ENCODE data around the gene OR51I2.

Gene OR51I2

DNA sequence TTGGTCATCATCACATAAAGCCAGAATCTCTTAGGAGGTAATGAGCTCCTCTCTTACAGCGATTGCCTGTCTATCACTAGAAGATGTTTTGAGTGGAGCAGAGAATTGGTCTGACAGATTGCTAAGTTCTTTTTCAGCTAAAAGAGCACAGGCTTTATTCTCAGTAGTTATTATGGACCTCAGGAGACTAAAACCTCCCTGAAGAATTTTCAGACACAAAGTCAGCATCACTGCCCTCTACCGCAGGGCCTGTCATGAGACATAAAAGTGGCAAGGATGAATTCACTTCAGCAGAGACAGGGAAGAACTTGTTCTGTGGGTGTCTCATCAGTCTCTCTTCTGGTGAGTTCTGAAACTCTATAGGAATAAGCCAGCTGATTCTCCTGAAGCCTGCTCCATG is at the start of gene OR51I2:
TSS of gene OR51I2 (plus strand) at position 301 of the 400 bp plus-strand sequence. CDS start 4,166 bp downstream, outside the sequence.
- DNase-seq: no peak

DNA sequence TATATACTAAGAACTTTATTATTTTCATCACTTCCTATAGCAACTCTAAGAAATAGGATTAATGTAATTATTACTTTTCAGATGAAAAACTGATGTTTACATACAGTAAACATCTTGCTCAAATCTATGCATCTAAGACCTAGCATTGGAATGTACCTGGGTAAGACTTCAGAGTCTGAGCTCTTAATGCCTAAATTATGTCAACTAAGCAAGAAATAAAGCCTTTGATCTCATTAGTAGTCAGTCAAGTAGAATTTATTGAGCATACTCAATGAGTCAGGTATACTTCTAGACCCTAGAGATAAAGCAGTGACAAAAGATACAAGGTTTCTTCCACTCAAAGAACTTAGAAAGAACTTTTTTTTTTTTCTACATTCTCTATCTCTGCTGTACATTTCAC is 44.0 kb upstream of the OR51I2 start:
- DNase-seq: no peak

- no peak for DNase-seq
Observed at GRCh38 chr11:5420993-5421392, 28.1 kb upstream of the OR51I2 start.

DNA sequence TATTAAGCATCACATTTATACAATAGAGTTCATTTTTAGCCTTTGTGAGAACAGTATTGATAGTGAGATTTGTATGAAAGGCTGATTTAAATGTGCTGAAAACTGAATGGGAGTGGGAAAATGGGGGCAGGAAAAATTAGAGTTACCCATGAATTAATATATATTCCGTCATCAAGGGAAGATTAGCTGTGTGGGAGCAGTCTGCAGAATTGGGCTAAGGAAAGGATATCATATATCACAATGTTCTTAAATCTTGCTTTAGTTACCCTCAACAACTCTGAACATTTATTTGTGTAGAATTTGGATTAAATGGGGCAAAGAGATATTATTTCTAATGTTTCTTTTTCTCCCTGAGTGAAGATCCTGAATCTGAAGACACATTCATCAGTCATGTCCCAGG is 27.3 kb upstream of the OR51I2 start, which contains the start of gene OR51Q1:
TSS of gene OR51Q1 (plus strand) at position 301 of the 400 bp plus-strand sequence. CDS start at position 391, 90 bp downstream.
- no peak for DNase-seq

GRCh38 chr11:5423131-5423530 is 26.0 kb upstream of the OR51I2 start:
- DNase-seq: no peak

DNA sequence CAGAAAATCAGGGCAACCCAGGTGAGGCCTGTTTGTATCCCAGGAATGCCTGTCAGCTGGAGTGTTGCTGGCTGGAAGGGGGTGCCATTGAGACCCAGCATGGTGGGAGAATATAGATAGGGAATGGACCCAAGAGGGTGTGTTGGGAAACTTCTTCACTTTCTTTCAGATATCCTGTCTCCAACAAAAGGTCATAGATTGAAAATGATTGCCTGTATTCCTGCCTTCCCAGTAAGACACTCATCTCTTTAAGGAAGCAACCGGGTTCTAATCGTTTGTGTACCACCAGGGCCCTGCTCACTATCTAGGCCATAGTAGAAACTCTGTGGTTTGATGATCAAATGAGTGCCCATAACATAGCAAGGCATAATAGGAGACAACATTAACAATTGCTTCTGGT is 7.7 kb upstream of the OR51I2 start, which contains the start of gene OR51I1:
TSS of gene OR51I1 (minus strand) at position 101 of the 400 bp plus-strand sequence. CDS start at position 101, 0 bp downstream.
- DNase-seq: no peak

DNA sequence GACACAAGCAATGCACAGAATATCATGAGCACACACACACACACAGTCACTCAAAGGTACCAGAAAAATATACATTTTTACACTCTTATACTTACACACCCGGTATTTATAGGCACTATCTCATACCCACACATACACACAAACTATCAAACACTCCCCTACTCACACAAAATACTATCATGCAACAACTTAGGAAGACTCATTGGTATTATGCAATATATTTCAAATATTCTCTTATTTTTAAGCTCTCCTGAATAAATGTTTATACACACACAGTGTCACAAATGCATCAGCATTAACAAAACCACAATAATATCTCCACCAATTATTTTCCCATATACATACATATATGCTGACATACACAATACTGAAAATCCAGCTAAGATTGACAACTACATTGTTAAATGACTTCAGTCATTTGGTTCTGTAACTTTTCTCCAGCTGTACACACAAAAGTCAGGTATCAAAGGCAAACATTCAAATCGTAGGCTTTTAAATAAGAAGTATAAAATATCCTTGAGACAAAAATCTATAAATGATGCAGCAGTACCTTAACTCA is 5.2 kb upstream of the OR51I2 start:
- no peak for DNase-seq

DNA sequence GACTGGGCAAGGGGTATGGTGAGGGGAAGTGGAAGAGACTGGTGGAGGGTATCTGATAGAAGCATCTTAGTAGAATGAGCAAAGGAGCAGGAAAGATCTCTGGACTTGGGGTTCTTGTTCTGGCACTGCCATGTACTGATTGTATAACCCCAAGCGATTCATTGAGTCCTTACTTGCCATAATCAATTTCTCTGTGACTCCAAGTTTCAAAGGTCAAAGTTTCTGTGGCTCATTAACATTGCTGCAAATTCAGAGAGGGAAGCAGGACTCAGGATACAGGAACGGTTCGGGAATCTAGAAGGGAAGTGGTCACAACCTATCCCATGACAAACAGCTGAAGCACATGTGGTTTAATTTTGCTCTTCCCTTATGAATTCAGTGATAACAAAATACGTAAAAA is 309 bp downstream of the OR51I2 start:
- no peak for DNase-seq

DNA sequence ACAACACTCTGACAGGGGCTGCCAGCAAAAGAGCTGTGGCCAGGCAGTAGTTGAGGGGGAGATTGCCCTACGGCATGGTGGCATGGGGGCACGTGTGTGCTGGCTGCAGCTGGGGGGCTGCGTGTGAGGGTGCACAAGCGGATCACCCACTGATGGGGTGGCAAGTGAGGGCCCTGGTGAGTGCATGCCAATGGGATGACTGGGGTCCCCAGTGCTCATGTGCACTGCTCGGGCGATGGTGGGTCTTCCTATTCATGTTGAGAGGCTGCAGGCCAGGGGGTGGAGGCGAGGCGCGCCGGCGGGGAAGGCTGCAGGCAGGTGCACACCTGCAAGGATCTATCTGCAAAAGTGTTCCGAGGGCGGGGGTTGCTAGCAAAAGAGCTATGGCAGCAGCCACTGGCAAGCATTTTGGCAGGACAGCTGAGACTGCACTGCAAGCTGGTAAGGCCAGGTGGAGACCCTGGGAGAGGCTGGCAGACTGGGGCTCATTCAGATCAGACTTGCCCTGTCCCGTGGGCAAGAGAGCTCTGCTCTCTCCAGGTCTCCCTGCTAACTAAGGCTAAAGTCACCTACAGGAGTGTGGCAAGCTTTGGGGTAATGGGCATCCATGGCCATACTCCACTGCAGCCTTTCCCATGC is 12.0 kb downstream of the OR51I2 start:
- DNase-seq: no peak

DNA sequence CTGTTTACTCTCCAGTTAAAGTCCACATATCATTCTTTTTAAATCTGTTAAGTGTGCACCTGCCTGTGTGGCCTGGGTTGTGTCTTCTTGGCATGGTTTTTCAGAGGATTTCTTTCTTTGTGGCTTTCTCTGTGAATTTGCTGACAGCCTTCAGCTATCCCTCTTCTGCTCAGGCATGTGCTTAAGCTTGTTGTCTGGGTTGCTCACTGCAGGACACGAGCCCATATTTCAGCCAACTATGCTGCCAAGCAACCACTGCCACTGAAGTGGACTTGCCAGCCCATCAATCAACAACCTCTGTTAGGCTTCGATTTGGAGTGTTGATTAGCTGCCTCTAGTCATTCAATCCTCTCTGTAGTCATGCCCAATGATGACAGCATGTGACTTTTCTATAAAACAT is 18.4 kb downstream of the OR51I2 start:
- no peak for DNase-seq

DNA sequence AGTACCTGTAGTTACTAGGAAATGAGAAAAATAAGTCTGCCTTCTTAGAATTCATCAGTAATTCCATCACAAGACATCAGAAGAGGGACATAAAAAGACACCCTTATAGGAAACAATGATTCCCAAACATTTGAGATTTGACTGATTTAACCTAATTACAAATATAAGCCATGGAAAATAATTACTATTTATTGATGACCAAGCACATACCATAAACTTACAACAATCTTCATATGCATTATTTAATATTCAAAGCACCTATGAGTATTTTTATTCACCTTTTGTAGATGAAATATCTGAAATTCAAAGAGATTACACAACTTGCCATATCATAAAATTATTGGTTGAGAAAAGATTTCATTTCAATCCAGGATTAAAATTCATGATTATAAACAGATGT is 24.8 kb downstream of the OR51I2 start:
- no peak for DNase-seq

DNA sequence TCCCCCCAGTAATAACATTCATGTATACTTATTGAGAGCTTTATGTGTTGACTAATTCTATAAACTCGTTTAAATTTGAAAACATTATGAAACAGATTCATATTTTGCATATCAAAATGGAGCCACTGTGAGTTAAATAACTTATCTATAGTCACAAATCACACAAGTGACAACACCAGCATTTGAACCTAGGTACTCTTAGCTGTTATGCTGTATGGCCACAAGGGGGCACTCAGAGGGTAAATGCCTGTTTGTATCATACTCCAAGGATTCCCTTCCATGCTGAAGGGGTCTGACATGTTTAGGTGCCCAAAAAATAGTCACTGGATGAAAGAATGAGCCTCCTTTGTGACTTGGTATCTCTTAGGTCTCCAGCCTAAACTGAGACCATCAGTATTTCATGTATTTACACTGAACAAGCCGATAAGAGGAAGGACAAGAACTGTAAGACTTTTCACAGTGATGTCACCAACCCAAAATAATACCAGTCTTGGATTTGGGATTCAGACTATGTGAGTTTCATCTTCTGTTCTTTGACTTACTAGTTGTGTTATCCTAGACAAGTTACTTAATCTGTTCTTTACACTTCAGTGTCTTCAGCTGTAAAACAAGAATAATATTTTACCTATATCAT is 27.2 kb downstream of the OR51I2 start:
- DNase-seq: peak; percentile 42

GRCh38 chr11:5486003-5486402 is 36.9 kb downstream of the OR51I2 start:
- DNase-seq: no peak

GRCh38 chr11:5486421-5486820 is 37.3 kb downstream of the OR51I2 start:
- DNase-seq: no peak

DNA sequence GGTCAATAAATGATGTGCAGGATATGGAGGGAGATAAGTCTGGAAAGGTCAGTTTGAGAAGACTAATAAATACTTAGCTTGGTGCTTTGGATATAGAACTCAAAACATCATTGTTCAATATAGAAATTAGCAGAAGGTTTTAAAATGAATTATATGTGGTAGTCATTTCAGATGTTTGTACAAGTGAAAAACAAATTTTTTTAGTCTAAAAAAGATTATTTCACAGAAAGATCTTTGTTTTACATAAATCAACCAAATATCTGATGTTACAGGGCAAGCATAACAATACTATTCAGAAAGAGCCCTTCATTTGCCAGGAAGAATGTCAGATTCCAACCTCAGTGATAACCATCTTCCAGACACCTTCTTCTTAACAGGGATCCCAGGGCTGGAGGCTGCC is 39.3 kb downstream of the OR51I2 start, which contains the start of gene OR52D1:
TSS of gene OR52D1 (plus strand) at position 301 of the 400 bp plus-strand sequence. CDS start at position 323, 22 bp downstream.
- no peak for DNase-seq

DNA sequence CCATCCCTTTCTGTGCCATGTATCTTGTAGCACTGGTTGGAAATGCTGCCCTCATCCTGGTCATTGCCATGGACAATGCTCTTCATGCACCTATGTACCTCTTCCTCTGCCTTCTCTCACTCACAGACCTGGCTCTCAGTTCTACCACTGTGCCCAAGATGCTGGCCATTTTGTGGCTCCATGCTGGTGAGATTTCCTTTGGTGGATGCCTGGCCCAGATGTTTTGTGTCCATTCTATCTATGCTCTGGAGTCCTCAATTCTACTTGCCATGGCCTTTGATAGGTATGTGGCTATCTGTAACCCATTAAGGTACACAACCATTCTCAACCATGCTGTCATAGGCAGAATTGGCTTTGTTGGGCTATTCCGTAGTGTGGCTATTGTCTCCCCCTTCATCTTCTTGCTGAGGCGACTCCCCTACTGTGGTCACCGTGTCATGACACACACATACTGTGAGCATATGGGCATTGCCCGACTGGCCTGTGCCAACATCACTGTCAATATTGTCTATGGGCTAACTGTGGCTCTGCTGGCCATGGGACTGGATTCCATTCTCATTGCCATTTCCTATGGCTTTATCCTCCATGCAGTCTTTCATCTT is 39.8 kb downstream of the OR51I2 start:
- no peak for DNase-seq

- DNase-seq: no peak
Observed at GRCh38 chr11:5489576-5490357, 40.6 kb downstream of the OR51I2 start.

DNA sequence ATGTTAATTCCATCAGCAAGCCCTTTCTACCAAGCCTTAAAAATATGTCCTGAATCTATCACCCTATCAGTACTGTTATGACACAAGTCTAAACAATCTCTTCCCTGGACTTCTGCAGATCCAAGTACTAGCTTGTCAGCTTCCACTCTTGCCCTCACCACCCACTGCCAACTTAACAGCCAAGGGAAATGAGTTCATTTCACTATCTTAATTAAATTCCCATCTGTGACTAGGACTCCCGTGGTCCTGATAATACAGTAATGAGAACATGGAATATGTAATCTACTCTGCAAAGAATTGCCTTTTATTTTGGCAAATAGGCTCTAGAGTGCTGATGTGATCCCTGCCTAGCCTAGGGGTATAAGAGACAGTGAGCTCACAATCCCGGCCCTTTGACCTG is 50.5 kb downstream of the OR51I2 start:
- no peak for DNase-seq

DNA sequence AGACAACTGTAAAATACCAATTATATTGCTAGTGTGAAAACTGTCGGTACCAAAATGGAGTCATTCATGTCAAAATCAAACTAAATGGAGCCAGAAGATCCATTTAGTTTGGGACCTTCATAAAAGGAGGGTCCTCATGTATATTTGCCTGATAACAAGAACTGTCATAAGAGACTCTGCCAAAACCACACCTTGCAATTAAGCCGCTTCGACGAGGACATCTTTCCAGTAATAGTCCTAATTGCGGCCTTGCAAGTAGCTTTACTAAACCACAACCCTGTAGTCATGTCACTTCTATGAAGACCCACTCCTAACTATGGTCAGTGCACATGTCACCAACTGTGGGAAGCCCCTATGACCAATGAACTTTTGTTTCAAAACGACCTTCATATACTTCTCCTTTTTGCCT is 51.3 kb downstream of the OR51I2 start:
- DNase-seq: no peak

DNA sequence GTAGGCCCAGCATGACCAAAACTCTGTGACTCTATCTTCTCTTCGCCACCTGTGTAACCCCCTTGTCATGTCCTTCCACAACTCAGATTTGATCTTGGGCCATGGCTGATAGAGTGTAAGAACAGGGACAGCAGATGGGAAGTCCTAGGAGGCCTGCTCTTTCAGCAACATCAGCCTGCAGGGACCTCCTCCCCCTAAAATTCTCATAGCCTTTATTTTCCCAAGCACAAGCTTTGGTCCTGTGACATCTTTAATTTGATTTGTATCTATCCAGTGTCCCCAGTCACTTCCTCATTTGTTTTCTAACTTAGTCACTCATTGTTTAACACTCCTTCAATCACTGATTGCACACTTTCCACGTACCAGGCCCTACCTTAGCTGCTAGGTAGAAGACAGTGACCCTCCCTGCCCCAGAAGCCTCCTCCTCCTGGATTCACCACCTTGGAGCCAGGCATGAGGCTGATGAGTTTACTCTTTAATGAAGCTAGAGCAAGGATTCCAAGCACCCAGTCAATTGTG is 55.3 kb downstream of the OR51I2 start:
- no peak for DNase-seq

DNA sequence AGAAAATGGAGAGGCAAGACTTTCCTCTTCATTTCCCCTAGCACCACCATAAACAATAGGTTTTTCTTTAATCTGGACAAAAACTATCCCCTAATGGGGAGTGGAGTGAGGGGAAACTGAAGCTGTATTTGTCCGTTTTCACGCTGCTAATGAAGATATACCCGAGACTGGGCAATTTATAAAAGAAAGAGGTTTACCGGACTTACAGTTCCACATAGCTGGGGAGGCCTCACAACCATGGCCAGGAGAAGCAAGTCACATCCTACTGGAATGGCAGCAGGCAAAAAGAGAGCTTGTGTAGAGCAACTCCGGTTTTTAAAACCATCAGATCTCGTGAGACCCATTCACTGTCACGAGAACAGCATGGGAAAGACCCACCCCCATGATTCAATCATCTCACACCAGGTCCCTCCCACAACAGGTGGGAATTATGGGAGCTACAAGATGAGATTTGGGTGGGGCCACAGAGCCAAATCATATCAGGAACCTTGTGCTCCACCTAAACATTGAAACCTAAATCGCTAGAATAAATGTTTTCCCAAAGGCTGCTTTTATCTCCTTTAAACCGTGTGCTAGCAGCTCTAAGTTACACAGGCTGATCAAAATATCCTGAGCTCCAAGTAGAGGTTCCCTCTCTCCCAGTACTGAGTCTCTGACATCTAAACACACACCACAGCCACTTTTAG is 56.4 kb downstream of the OR51I2 start:
- no peak for DNase-seq
